Progenitor cell of endocrine pancreas (in vitro differentiated cells): ENCODE measurements around the gene PEAR1. TPM values are rescaled to one million over a fixed set of nuclear protein-coding genes. Genes with fewer than 3 reads are reported as not detected.

Experiments used
- DNase-seq: peaks from one replicate; pipeline ENCODE4 v3.0.0; 2021; ENCODE audit warnings: low spot score; ENCODE audit not compliant: unreplicated experiment
- H3K27ac Mint-ChIP-seq: 2 replicates; pipeline ENCODE4 v1.8.0; 2021; ENCODE audit warnings: mild to moderate bottlenecking, moderate library complexity, mixed read lengths
- H3K27me3 Mint-ChIP-seq: 2 replicates; pipeline ENCODE4 v1.8.0; 2021; ENCODE audit warnings: mixed read lengths
- H3K36me3 Mint-ChIP-seq: 2 replicates; pipeline ENCODE4 v1.8.0; 2022; ENCODE audit warnings: mixed read lengths; ENCODE audit not compliant: insufficient read depth
- H3K4me1 Mint-ChIP-seq: 2 replicates; pipeline ENCODE4 v1.8.0; 2021; ENCODE audit warnings: low read depth, mixed read lengths
- H3K4me3 Mint-ChIP-seq: 2 replicates; pipeline ENCODE4 v1.8.0; 2021; ENCODE audit warnings: low read depth, mild to moderate bottlenecking, moderate library complexity, mixed read lengths
- H3K9me3 Mint-ChIP-seq: 2 replicates; pipeline ENCODE4 v1.8.0; 2021; ENCODE audit warnings: low read depth, mixed read lengths
- total RNA-seq: library from RNA; stranded (reverse); gene quantifications from 2 replicates; pipeline ENCODE4 v1.2.1, GENCODE V29; 2021
- TF ChIP-seq, protein P1 (sequence below): fragments of 200-600 bp; sonication (generic); IDR thresholded peaks from one replicate; pipeline ENCODE4 v1.5.0; 2021; ENCODE audit warnings: antibody characterized with exemption, mild to moderate bottlenecking; ENCODE audit not compliant: unreplicated experiment

PEAR1 gene
- total RNA-seq, 1 donor from 2014 or later = not detected

DNA sequence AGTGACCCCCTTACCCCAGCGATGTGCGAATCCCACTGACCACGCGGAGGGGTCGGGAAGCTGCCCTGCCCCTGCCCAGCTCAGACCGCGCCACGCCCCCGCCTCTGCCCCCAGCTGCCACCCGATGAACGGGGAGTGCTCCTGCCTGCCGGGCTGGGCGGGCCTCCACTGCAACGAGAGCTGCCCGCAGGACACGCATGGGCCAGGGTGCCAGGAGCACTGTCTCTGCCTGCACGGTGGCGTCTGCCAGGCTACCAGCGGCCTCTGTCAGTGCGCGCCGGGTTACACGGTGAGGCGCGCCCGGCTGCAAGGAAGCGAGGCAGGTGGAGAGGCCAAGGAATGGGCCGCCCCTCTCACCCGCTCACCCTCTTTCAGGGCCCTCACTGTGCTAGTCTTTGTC, 15.0 kb downstream of the PEAR1 start:
- Mint-ChIP-seq H3K36me3 (no peaks in the 10 kb centered on the region), H3K4me1 (peaks cover 4% of the 10 kb centered on the region), H3K27me3 (peaks cover 49% of the 10 kb centered on the region), H3K9me3 (no peaks in the 10 kb centered on the region), H3K27ac (no peak overlapping the region), H3K4me3 (no peak overlapping the region)
- no peak for DNase-seq
- TF ChIP-seq, protein P1, sequence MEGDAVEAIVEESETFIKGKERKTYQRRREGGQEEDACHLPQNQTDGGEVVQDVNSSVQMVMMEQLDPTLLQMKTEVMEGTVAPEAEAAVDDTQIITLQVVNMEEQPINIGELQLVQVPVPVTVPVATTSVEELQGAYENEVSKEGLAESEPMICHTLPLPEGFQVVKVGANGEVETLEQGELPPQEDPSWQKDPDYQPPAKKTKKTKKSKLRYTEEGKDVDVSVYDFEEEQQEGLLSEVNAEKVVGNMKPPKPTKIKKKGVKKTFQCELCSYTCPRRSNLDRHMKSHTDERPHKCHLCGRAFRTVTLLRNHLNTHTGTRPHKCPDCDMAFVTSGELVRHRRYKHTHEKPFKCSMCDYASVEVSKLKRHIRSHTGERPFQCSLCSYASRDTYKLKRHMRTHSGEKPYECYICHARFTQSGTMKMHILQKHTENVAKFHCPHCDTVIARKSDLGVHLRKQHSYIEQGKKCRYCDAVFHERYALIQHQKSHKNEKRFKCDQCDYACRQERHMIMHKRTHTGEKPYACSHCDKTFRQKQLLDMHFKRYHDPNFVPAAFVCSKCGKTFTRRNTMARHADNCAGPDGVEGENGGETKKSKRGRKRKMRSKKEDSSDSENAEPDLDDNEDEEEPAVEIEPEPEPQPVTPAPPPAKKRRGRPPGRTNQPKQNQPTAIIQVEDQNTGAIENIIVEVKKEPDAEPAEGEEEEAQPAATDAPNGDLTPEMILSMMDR = no peak

GRCh38 chr1:156908955-156909354, 15.4 kb downstream of the PEAR1 start:
- TF ChIP-seq, protein P1 = no peak
- no peak overlapping the region for H3K4me3 Mint-ChIP-seq
- H3K27me3 Mint-ChIP-seq = peaks cover 48% of the 10 kb centered on the region
- no peaks in the 10 kb centered on the region for H3K9me3 Mint-ChIP-seq
- no peak overlapping the region for H3K27ac Mint-ChIP-seq
- no peaks in the 10 kb centered on the region for H3K36me3 Mint-ChIP-seq
- H3K4me1 Mint-ChIP-seq = peaks cover 4% of the 10 kb centered on the region
- no peak for DNase-seq

GRCh38 chr1:156909671-156910070, 16.2 kb downstream of the PEAR1 start:
- H3K9me3 Mint-ChIP-seq = no peaks in the 10 kb centered on the region
- peaks cover 4% of the 10 kb centered on the region for H3K4me1 Mint-ChIP-seq
- no peak overlapping the region for H3K27ac Mint-ChIP-seq
- H3K36me3 Mint-ChIP-seq = no peaks in the 10 kb centered on the region
- TF ChIP-seq, protein P1 = no peak
- no peak for DNase-seq
- no peak overlapping the region for H3K4me3 Mint-ChIP-seq
- peaks cover 52% of the 10 kb centered on the region for H3K27me3 Mint-ChIP-seq

DNA sequence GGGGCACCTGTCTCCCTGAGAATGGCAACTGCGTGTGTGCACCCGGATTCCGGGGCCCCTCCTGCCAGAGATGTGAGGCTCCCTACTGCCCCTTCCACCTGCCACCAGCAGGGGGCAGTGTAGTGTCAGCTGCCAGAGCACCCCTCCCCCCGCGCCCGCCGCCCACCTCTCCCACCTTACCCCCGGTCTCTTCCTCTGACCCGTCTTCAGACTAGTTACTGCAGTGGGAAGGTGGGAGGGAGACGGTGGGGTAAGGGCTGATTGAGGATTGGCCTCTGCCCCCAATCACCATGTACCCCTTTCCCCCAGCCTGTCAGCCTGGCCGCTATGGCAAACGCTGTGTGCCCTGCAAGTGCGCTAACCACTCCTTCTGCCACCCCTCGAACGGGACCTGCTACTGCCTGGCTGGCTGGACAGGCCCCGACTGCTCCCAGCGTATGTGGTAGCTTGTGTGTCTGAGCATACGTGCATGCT, 16.8 kb downstream of the PEAR1 start:
- H3K9me3 Mint-ChIP-seq = no peaks in the 10 kb centered on the region
- DNase-seq = peak; percentile 54
- TF ChIP-seq, protein P1 = peak; percentile 90
- H3K27ac Mint-ChIP-seq = no peak overlapping the region
- H3K36me3 Mint-ChIP-seq = no peaks in the 10 kb centered on the region
- peaks cover 4% of the 10 kb centered on the region for H3K4me1 Mint-ChIP-seq
- peaks cover 58% of the 10 kb centered on the region for H3K27me3 Mint-ChIP-seq
- no peak overlapping the region for H3K4me3 Mint-ChIP-seq

- Mint-ChIP-seq H3K27me3 (peaks cover 62% of the 10 kb centered on the region), H3K4me3 (no peak overlapping the region), H3K4me1 (peaks cover 4% of the 10 kb centered on the region), H3K27ac (no peak overlapping the region), H3K36me3 (no peaks in the 10 kb centered on the region), H3K9me3 (no peaks in the 10 kb centered on the region)
- no peak for DNase-seq
- TF ChIP-seq, protein P1 = no peak
Observed at GRCh38 chr1:156911577-156912298, 18.2 kb downstream of the PEAR1 start.
